Stomach (tissue), 9 donors: ENCODE data around the gene ADAM15. TPM values are rescaled to one million over a fixed set of nuclear protein-coding genes. Genes with fewer than 3 reads are reported as not detected.

ENCODE experiments used
- DNase-seq, 2 donors: peaks; one replicate each; pipeline versions ENCODE4 v3.0.0 to v3.0.0-alpha.2; 2013 to 2019
- H3K27ac ChIP-seq, 5 donors: fragments of 200-600 bp in 4 of 5; sonication (generic) in 4 of 5; one replicate each; pipeline ENCODE4 v1.5.1; 2013 to 2019; ENCODE audit warnings: mild to moderate bottlenecking in 1 of 5, moderate library complexity in 1 of 5
- H3K27me3 ChIP-seq, 3 donors: fragments of 200-600 bp; sonication (generic); one replicate each; pipeline ENCODE4 v1.5.1; 2017 to 2019; ENCODE audit warnings: mixed run types in 1 of 3
- H3K36me3 ChIP-seq, 4 donors: fragments of 200-600 bp; sonication (generic); 1 replicate in 3 of 4; 2 replicates in 1 of 4; pipeline ENCODE4 v1.5.1; 2016 to 2019
- H3K4me1 ChIP-seq, 4 donors: fragments of 200-600 bp; sonication (generic); one replicate each; pipeline ENCODE4 v1.5.1; 2016 to 2019
- H3K4me3 ChIP-seq, 4 donors: fragments of 200-600 bp; sonication (generic) in 3 of 4; one replicate each; pipeline ENCODE4 v1.5.1; 2016 to 2019; ENCODE audit warnings: mild to moderate bottlenecking in 1 of 4
- H3K9me3 ChIP-seq, 4 donors: fragments of 200-600 bp; sonication (generic); one replicate each; pipeline ENCODE4 v1.5.1; 2016 to 2019
- CTCF ChIP-seq, 7 experiments: fragments of 450-650 bp in 4 of 7; fragments of 200-600 bp in 3 of 7; sonication (generic) in 3 of 7; IDR thresholded peaks; one replicate each; pipeline ENCODE4 v1.5.1; 2016 to 2019; ENCODE audit warnings: antibody characterized with exemption in 7 of 7, control low read depth in 2 of 7, mild to moderate bottlenecking in 1 of 7
- EP300 ChIP-seq: sonication (generic); formaldehyde crosslinking; IDR thresholded peaks from one replicate; pipeline ENCODE4 v1.6.1; 2017; ENCODE audit warnings: antibody characterized with exemption
- POLR2A ChIP-seq, 4 donors: fragments of 450-650 bp; IDR thresholded peaks; one replicate each; pipeline ENCODE4 v1.6.1; 2016; ENCODE audit warnings: antibody characterized with exemption in 4 of 4, control low read depth in 2 of 4, mild to moderate bottlenecking in 1 of 4, moderate library complexity in 1 of 4
- POLR2AphosphoS5 ChIP-seq, 3 donors: sonication (generic); formaldehyde crosslinking; IDR thresholded peaks; one replicate each; pipeline ENCODE4 v1.6.1; 2016; ENCODE audit warnings: antibody characterized with exemption in 3 of 3
- WGBS, 5 donors: extraction: QIAGEN DNeasy Blood & Tissue Kit in 3 of 5; methylation state at CpG; one replicate each; pipeline versions ENCODE4 v1.1.5 to v1.1.7; 2013 to 2018; 5-methylcytosine and 5-hydroxymethylcytosine counted together
- intact Hi-C: fragments of 100-400 bp; cut with DNase I; formaldehyde crosslinking; loops from one replicate; pipeline ENCODE4 v1.15.1; 2023; ENCODE audit warnings: low total_unique reads
- polyA plus RNA-seq, 3 donors: library from polyadenylated mRNA; stranded (reverse); fragments of 200-250 nt; gene quantifications; one replicate each; pipeline ENCODE4 v1.2.3, GENCODE V29; 2013
- total RNA-seq, 5 donors: library from RNA; depleted of rRNA; stranded (reverse); fragments of >200 nt; gene quantifications; one replicate each; pipeline versions ENCODE4 v1.1.0 to v1.2.3, GENCODE V29; 2014 to 2016
- donor health status: healthy with polysubstance abuse.
- donor health status: Bipolar disorder and iron deficiency.
- donor health status: healthy.

The ADAM15 gene
- total and polyA plus RNA-seq, 8 donors: 56.2 to 335 (median 154) TPM

- H3K4me3 ChIP-seq: no peak overlapping the region
- H3K9me3 ChIP-seq: no peaks in the 10 kb centered on the region
- WGBS, 5 donors: 90 to 94% (median 92%) methylated on average over 9 of the region's 9 CpGs
- no peaks in the 10 kb centered on the region for H3K36me3 ChIP-seq
- no peak for TF ChIP-seq EP300
- no peak for TF ChIP-seq CTCF (IDR thresholded peaks at IDR 0.05)
- TF ChIP-seq POLR2A (IDR thresholded peaks at IDR 0.05): no peak
- no peak for TF ChIP-seq POLR2AphosphoS5 (IDR thresholded peaks at IDR 0.05)
- H3K27me3 ChIP-seq: no peaks in the 10 kb centered on the region
- intact Hi-C loops: no loop called here
- no peak overlapping the region for H3K27ac ChIP-seq
- DNase-seq: no peak
- peaks cover 0 to 9% (median 2%) of the 10 kb centered on the region in 4 donors for H3K4me1 ChIP-seq
Observed at GRCh38 chr1:155024315-155024714, 26.8 kb upstream of the ADAM15 start.

GRCh38 chr1:155026154-155026553, 25.0 kb upstream of the ADAM15 start:
- H3K4me3 ChIP-seq: no peak overlapping the region
- intact Hi-C loops: no loop called here
- 57 to 66% (median 64%) methylated on average over 2 to 9 of the region's 9 CpGs for WGBS, 5 donors
- no peak overlapping the region for H3K27ac ChIP-seq
- H3K9me3 ChIP-seq: no peaks in the 10 kb centered on the region
- peaks cover 0 to 8% (median 2%) of the 10 kb centered on the region in 4 donors for H3K4me1 ChIP-seq
- H3K36me3 ChIP-seq: no peaks in the 10 kb centered on the region
- no peaks in the 10 kb centered on the region for H3K27me3 ChIP-seq
- TF ChIP-seq POLR2A (IDR thresholded peaks at IDR 0.05) (no peak), EP300 (no peak), POLR2AphosphoS5 (IDR thresholded peaks at IDR 0.05) (no peak), CTCF (IDR thresholded peaks at IDR 0.05) (no peak)
- DNase-seq: no peak

- H3K36me3 ChIP-seq: no peaks in the 10 kb centered on the region
- no peak for TF ChIP-seq CTCF (IDR thresholded peaks at IDR 0.05)
- no peak for TF ChIP-seq EP300
- TF ChIP-seq POLR2AphosphoS5 (IDR thresholded peaks at IDR 0.05): no peak
- no peak for TF ChIP-seq POLR2A (IDR thresholded peaks at IDR 0.05)
- intact Hi-C loops: no loop called here
- H3K9me3 ChIP-seq: no peaks in the 10 kb centered on the region
- no peak overlapping the region for H3K4me3 ChIP-seq
- peaks cover 0 to 8% (median 2%) of the 10 kb centered on the region in 4 donors for H3K4me1 ChIP-seq
- no peak overlapping the region for H3K27ac ChIP-seq
- no peaks in the 10 kb centered on the region for H3K27me3 ChIP-seq
- DNase-seq: no peak
- 87 to 91% (median 89%) methylated on average over 6 of the region's 6 CpGs for WGBS, 5 donors
Observed at GRCh38 chr1:155026588-155026987, 24.5 kb upstream of the ADAM15 start.

- no peak for DNase-seq
- Histone ChIP-seq H3K27me3 (no peaks in the 10 kb centered on the region), H3K4me1 (no peaks in the 10 kb centered on the region), H3K9me3 (no peaks in the 10 kb centered on the region), H3K27ac (no peak overlapping the region), H3K36me3 (no peaks in the 10 kb centered on the region), H3K4me3 (no peak overlapping the region)
- 78 to 87% (median 80%) methylated on average over 16 of the region's 16 CpGs for WGBS, 5 donors
- intact Hi-C loops: no loop called here
- TF ChIP-seq CTCF (IDR thresholded peaks at IDR 0.05) (no peak), POLR2AphosphoS5 (IDR thresholded peaks at IDR 0.05) (no peak), POLR2A (IDR thresholded peaks at IDR 0.05) (no peak), EP300 (no peak)
Observed at GRCh38 chr1:155029513-155030242, 21.4 kb upstream of the ADAM15 start.
